Retinal pigment epithelial cell (primary cell): ENCODE data around the gene TECPR2.

ENCODE experiments used
- DNase-seq: peaks from one replicate; pipeline ENCODE4 v3.0.0-alpha.2; 2010; ENCODE audit warnings: low read depth
- H3K4me3 ChIP-seq: 2 replicates; pipeline ENCODE4 v1.5.1; 2011; ENCODE audit warnings: mild to moderate bottlenecking, low read length, control low read depth, moderate library complexity
- CTCF ChIP-seq: conservative IDR thresholded peaks from 2 replicates; pipeline ENCODE4 v1.5.1; 2011; ENCODE audit warnings: low read depth, low read length, control low read depth, inconsistent platforms

The TECPR2 gene

GRCh38 chr14:102508410-102508773 lies 145.7 kb downstream of the TECPR2 start:
- no peak for DNase-seq
- H3K4me3 ChIP-seq: peak overlapping the region; percentile 65
- no peak for TF ChIP-seq CTCF

- no peak for DNase-seq
- no peak for TF ChIP-seq CTCF
- peak overlapping the region; percentile 65 for H3K4me3 ChIP-seq
Measured at GRCh38 chr14:102508774-102509745, 146.3 kb downstream of the TECPR2 start.

GRCh38 chr14:102509746-102510615 lies 147.2 kb downstream of the TECPR2 start, which contains the start of gene ANKRD9:
ANKRD9 (minus strand) TSS chr14:102509776; CDS start chr14:102507889, 1,887 bp downstream.
- no peak for TF ChIP-seq CTCF
- peak within 1 kb of the TSS; percentile 68 for H3K4me3 ChIP-seq

GRCh38 chr14:102510616-102511520 lies 148.1 kb downstream of the TECPR2 start:
- peak overlapping the region; percentile 68 for H3K4me3 ChIP-seq
- no peak for DNase-seq
- TF ChIP-seq CTCF: no peak

More at GRCh38 chr14:102509746-102510615, 147.2 kb downstream of the TECPR2 start, which contains the start of gene ANKRD9:
- peak; percentile 61 for DNase-seq

- no peak overlapping the region for H3K4me3 ChIP-seq
- DNase-seq: no peak
Measured at GRCh38 chr14:102511538-102511937, 148.8 kb downstream of the TECPR2 start.

More at GRCh38 chr14:102511538-102511937, 148.8 kb downstream of the TECPR2 start:
- TF ChIP-seq CTCF: no peak
